Activated T-cell treated with anti-CD3 and anti-CD28 coated beads for 4 hours (primary cell): ENCODE measurements around the gene GRIK1.

Experiments
- DNase-seq: peaks from one replicate; pipeline ENCODE4 v3.0.0-alpha.2; 2020

The GRIK1 gene

GRCh38 chr21:29660047-29660720 is 279.6 kb downstream of the GRIK1 start:
- DNase-seq = no peak

- no peak for DNase-seq
Measured at GRCh38 chr21:29658934-29659203, 280.9 kb downstream of the GRIK1 start.

GRCh38 chr21:29658177-29658933 is 281.4 kb downstream of the GRIK1 start:
- DNase-seq = no peak

GRCh38 chr21:29657240-29657989 is 282.4 kb downstream of the GRIK1 start:
- DNase-seq = no peak

GRCh38 chr21:29656504-29657239 is 283.1 kb downstream of the GRIK1 start:
- DNase-seq = no peak

- DNase-seq = no peak
Measured at GRCh38 chr21:29655577-29655976, 284.2 kb downstream of the GRIK1 start.

GRCh38 chr21:29654855-29655254 is 284.9 kb downstream of the GRIK1 start:
- DNase-seq = no peak

GRCh38 chr21:29654203-29654602 is 285.6 kb downstream of the GRIK1 start:
- no peak for DNase-seq

- no peak for DNase-seq
Measured at GRCh38 chr21:29650523-29651022, 289.2 kb downstream of the GRIK1 start.

- no peak for DNase-seq
Measured at GRCh38 chr21:29649406-29649814, 290.4 kb downstream of the GRIK1 start.

- DNase-seq = no peak
Measured at GRCh38 chr21:29648710-29649240, 291.0 kb downstream of the GRIK1 start.

GRCh38 chr21:29647353-29647781 is 292.4 kb downstream of the GRIK1 start:
- no peak for DNase-seq

- DNase-seq = no peak
Measured at GRCh38 chr21:29645666-29646553, 293.9 kb downstream of the GRIK1 start.

GRCh38 chr21:29643289-29643688 is 296.5 kb downstream of the GRIK1 start:
- DNase-seq = no peak

GRCh38 chr21:29642551-29643245 is 297.1 kb downstream of the GRIK1 start:
- DNase-seq = no peak

- DNase-seq = no peak
Measured at GRCh38 chr21:29641635-29642550, 297.9 kb downstream of the GRIK1 start.

- no peak for DNase-seq
Measured at GRCh38 chr21:29641001-29641634, 298.7 kb downstream of the GRIK1 start.

GRCh38 chr21:29640080-29640508 is 299.7 kb downstream of the GRIK1 start:
- DNase-seq = no peak

- DNase-seq = no peak
Measured at GRCh38 chr21:29639366-29640079, 300.3 kb downstream of the GRIK1 start.
